Measurements from ENCODE around the gene SMG6.
A peak's percentile ranks its signal among the peaks of the same experiment; 100 is the strongest.

SMG6 gene

DNA sequence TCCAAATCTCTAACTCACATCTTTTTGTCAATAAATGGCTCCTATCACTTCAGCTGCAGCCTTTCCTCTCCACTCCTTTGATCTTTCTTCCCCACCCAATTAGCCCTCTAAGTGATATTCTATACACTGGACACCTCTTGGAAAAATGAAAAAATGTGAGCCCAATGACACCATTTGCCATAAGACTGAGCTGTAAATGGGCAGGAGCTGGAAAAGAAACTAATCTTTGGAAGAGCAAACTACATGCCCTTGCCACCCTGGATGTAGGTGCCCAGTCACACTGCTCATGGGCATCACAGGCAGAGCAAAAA lies 80.0 kb downstream of the SMG6 start:
- Histone ChIP-seq H4K20me1 (ENCODE audit: insufficient read depth, low read length) (no peaks in the 10 kb centered on the region), H3K79me2 (ENCODE audit: low read length) (no peaks in the 10 kb centered on the region), H3K27ac (ENCODE audit: low read length) (peak overlapping the region; percentile 22; the same call in 1 of the 2 replicates), H3K27me3 (ENCODE audit: low read depth, low read length) (no peaks in the 10 kb centered on the region), H3K9me3 (ENCODE audit: insufficient read depth, low read length) (no peaks in the 10 kb centered on the region), H3K9ac (ENCODE audit: low read length) (no peak overlapping the region), H3K4me3 (ENCODE audit: low read length) (peak overlapping the region; percentile 35; the same call in 1 of the 2 replicates), H2AFZ (ENCODE audit: low read depth, low read length) (no peak overlapping the region), H3K4me2 (ENCODE audit: low read length) (peak overlapping the region; percentile 58), H3K36me3 (replicated peaks; ENCODE audit: low read depth, low read length) (no peaks in the 10 kb centered on the region), H3K4me1 (ENCODE audit: low read length) (peaks cover 15% of the 10 kb centered on the region)
- TF ChIP-seq, protein P1, sequence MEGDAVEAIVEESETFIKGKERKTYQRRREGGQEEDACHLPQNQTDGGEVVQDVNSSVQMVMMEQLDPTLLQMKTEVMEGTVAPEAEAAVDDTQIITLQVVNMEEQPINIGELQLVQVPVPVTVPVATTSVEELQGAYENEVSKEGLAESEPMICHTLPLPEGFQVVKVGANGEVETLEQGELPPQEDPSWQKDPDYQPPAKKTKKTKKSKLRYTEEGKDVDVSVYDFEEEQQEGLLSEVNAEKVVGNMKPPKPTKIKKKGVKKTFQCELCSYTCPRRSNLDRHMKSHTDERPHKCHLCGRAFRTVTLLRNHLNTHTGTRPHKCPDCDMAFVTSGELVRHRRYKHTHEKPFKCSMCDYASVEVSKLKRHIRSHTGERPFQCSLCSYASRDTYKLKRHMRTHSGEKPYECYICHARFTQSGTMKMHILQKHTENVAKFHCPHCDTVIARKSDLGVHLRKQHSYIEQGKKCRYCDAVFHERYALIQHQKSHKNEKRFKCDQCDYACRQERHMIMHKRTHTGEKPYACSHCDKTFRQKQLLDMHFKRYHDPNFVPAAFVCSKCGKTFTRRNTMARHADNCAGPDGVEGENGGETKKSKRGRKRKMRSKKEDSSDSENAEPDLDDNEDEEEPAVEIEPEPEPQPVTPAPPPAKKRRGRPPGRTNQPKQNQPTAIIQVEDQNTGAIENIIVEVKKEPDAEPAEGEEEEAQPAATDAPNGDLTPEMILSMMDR (IDR thresholded peaks at IDR 0.05; ENCODE audit: low read depth, low read length), result no peak
- no peak for TF ChIP-seq EZH2phosphoT487 (IDR thresholded peaks at IDR 0.05; ENCODE audit: low read depth)

DNA sequence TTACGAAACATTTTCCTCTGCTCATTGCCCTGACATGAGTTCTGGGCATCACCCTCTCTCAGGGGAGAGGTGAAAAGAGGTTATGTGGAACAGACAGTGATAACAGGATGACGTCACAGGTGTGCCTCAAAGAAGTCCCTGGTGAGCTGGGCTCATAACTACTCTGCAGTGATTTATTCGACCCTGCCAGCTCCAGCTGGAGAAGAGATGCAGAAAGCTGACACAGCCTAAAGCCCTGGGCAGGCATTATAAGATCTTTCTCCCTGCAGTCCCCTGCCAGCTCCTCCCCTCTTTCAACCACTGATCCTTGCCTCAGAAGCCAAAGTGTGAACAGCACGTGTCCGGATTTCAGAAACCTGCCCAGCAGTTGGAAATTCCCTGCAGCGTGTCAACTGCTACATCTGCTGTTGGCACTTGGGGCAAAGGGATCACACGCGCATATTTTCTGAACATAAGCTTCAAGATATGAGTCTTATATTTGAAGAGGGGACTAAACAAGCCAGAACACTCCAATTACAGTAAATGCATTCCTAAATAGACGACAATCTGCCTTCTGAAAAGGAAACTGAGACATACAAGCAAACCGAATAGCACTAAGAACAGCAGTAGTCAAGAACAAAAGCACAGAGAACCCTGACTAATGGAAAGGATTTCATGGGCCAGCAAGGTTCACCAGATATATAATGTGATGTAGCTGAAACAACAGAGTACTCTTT lies 80.5 kb downstream of the SMG6 start:
- peak overlapping the region; percentile 35 for H3K4me3 ChIP-seq (ENCODE audit: low read length)
- no peaks in the 10 kb centered on the region for H3K27me3 ChIP-seq (ENCODE audit: low read depth, low read length)
- H3K36me3 ChIP-seq (replicated peaks; ENCODE audit: low read depth, low read length), result no peaks in the 10 kb centered on the region
- peak overlapping the region; percentile 22; the same call in 1 of the 2 replicates for H3K27ac ChIP-seq (ENCODE audit: low read length)
- no peak for TF ChIP-seq EZH2phosphoT487 (IDR thresholded peaks at IDR 0.05; ENCODE audit: low read depth)
- TF ChIP-seq, protein P1 (IDR thresholded peaks at IDR 0.05; ENCODE audit: low read depth, low read length), result no peak
- no peaks in the 10 kb centered on the region for H3K79me2 ChIP-seq (ENCODE audit: low read length)
- no peak overlapping the region for H2AFZ ChIP-seq (ENCODE audit: low read depth, low read length)
- peak overlapping the region; percentile 58 for H3K4me2 ChIP-seq (ENCODE audit: low read length)
- no peaks in the 10 kb centered on the region for H4K20me1 ChIP-seq (ENCODE audit: insufficient read depth, low read length)
- no peaks in the 10 kb centered on the region for H3K9me3 ChIP-seq (ENCODE audit: insufficient read depth, low read length)
- no peak overlapping the region for H3K9ac ChIP-seq (ENCODE audit: low read length)
- H3K4me1 ChIP-seq (ENCODE audit: low read length), result peaks cover 15% of the 10 kb centered on the region

DNA sequence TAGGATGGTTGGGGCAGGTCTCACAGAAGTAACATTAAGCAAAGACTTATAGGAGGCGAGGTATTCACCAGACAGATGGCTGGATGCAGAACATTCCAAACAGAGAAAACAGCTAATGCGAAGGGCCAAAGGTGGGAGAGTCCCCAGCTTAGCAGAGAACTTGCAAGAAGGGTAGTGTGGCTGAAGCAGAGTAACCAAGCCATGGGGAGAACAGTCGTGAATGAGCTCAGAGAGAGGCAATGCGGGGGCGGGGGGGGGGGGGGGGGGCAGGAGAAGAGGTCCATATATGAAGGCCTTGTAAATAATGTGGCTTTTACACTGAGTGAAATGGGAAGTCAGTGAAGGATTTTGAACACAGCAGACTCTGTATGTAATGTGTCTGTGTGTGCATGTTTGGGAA lies 81.3 kb downstream of the SMG6 start:
- Histone ChIP-seq H3K4me1 (ENCODE audit: low read length) (peaks cover 15% of the 10 kb centered on the region), H4K20me1 (ENCODE audit: insufficient read depth, low read length) (no peaks in the 10 kb centered on the region), H3K4me3 (ENCODE audit: low read length) (no peak overlapping the region), H3K36me3 (replicated peaks; ENCODE audit: low read depth, low read length) (no peaks in the 10 kb centered on the region), H2AFZ (ENCODE audit: low read depth, low read length) (no peak overlapping the region), H3K4me2 (ENCODE audit: low read length) (peak overlapping the region; percentile 58), H3K9ac (ENCODE audit: low read length) (no peak overlapping the region), H3K27me3 (ENCODE audit: low read depth, low read length) (no peaks in the 10 kb centered on the region), H3K27ac (ENCODE audit: low read length) (no peak overlapping the region), H3K79me2 (ENCODE audit: low read length) (no peaks in the 10 kb centered on the region), H3K9me3 (ENCODE audit: insufficient read depth, low read length) (no peaks in the 10 kb centered on the region)
- TF ChIP-seq EZH2phosphoT487 (IDR thresholded peaks at IDR 0.05; ENCODE audit: low read depth), result no peak
- TF ChIP-seq, protein P1 (IDR thresholded peaks at IDR 0.05; ENCODE audit: low read depth, low read length), result no peak

DNA sequence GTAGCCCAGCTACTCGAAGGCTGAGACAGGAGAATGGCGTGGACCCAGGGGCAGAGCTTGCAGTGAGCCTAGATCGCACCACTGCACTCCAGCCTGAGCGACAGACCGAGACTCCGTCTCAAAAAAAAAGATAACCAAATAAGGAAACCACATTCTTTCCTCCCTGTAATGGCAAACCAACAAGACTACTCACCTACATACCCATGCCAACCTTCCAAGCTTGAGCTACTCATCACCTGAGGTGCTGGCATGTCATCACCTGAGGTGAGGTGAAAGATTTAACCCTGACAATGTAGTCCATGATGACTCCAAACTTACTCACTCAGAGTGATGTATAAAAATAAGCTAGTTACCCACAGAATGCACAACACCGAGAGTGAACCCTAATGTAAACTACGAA lies 85.2 kb downstream of the SMG6 start:
- H3K9ac ChIP-seq (ENCODE audit: low read length), result no peak overlapping the region
- H3K4me2 ChIP-seq (ENCODE audit: low read length), result no peak overlapping the region
- TF ChIP-seq EZH2phosphoT487 (IDR thresholded peaks at IDR 0.05; ENCODE audit: low read depth), result no peak
- TF ChIP-seq, protein P1 (IDR thresholded peaks at IDR 0.05; ENCODE audit: low read depth, low read length), result no peak
- H3K79me2 ChIP-seq (ENCODE audit: low read length), result no peaks in the 10 kb centered on the region
- H2AFZ ChIP-seq (ENCODE audit: low read depth, low read length), result no peak overlapping the region
- no peaks in the 10 kb centered on the region for H3K27me3 ChIP-seq (ENCODE audit: low read depth, low read length)
- no peaks in the 10 kb centered on the region for H3K36me3 ChIP-seq (replicated peaks; ENCODE audit: low read depth, low read length)
- no peak overlapping the region for H3K4me3 ChIP-seq (ENCODE audit: low read length)
- H3K27ac ChIP-seq (ENCODE audit: low read length), result no peak overlapping the region
- no peaks in the 10 kb centered on the region for H3K9me3 ChIP-seq (ENCODE audit: insufficient read depth, low read length)
- H3K4me1 ChIP-seq (ENCODE audit: low read length), result peaks cover 25% of the 10 kb centered on the region
- no peaks in the 10 kb centered on the region for H4K20me1 ChIP-seq (ENCODE audit: insufficient read depth, low read length)
